Stimulated activated naive B cell treated with anti-CD40 and anti-IgM and Interleukin-4, amounts not matched to agents 10 μg/mL and 1 μg/mL and 100 μg/mL, for 72 hours (primary cell): Measurements from ENCODE around the gene ANKZF1.
"Not testable (repeated sequence)": the region's sequence is repeated elsewhere in the genome, so short reads cannot be mapped to it uniquely, and the experiment has no call there.

Experiments
- ATAC-seq, 2 donors: fragments of 150-1000 bp; cut with Tn5 transposase; replicated peaks; 2 replicates each; pipeline ENCODE4 v1.10.0; 2021; ENCODE audit warnings: moderate library complexity in 1 of 2
- DNase-seq: peaks from one replicate; pipeline ENCODE4 v3.0.0; 2021
- H3K27ac Mint-ChIP-seq: one replicate; pipeline ENCODE4 v1.8.0; 2022; ENCODE audit warnings: mild to moderate bottlenecking, mixed read lengths
- H3K27me3 Mint-ChIP-seq, 2 donors: one replicate each; pipeline ENCODE4 v1.8.0; 2022; ENCODE audit warnings: mixed read lengths in 2 of 2
- H3K36me3 Mint-ChIP-seq, 2 donors: one replicate each; pipeline ENCODE4 v1.8.0; 2022; ENCODE audit warnings: mixed read lengths in 2 of 2, mild to moderate bottlenecking in 1 of 2
- H3K4me1 Mint-ChIP-seq, 2 donors: one replicate each; pipeline ENCODE4 v1.8.0; 2022; ENCODE audit warnings: mixed read lengths in 2 of 2, mild to moderate bottlenecking in 1 of 2
- H3K4me3 Mint-ChIP-seq, 2 donors: one replicate each; pipeline ENCODE4 v1.8.0; 2022; ENCODE audit warnings: mild to moderate bottlenecking in 2 of 2, mixed read lengths in 2 of 2, moderate library complexity in 1 of 2
- H3K9me3 Mint-ChIP-seq, 2 donors: one replicate each; pipeline ENCODE4 v1.8.0; 2022; ENCODE audit warnings: mixed read lengths in 2 of 2, mild to moderate bottlenecking in 1 of 2

The ANKZF1 gene

DNA sequence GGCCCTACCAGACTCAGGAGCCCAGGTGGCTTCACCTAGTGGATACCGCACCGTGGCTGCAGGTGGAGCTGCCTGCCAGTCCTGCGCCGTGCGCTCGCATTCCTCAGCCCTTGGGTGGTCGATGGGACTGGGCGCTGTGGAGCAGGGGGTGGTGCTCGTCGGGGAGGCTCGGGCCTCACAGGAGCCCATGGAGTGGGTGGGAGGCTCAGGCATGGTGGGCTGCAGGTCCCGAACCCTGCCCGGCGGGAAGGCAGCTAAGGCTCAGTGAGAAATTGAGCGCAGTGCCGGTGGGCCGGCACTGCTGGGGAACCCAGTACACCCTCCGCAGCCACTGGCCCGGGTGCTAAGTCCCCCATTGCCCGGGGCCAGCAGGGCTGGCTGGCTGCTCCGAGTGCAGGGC lies 28.3 kb upstream of the ANKZF1 start:
- not testable (repeated sequence) for H3K4me3 Mint-ChIP-seq, ATAC-seq, H3K36me3 Mint-ChIP-seq, H3K9me3 Mint-ChIP-seq, H3K4me1 Mint-ChIP-seq, DNase-seq, H3K27ac Mint-ChIP-seq
- peaks cover 12 to 13% of the 10 kb centered on the region in 2 donors for H3K27me3 Mint-ChIP-seq

GRCh38 chr2:219204425-219205164 lies 25.0 kb upstream of the ANKZF1 start:
- Mint-ChIP-seq H3K36me3 (peaks cover 9% of the 10 kb centered on the region in 2 donors), H3K4me1 (peaks cover 21 to 24% of the 10 kb centered on the region in 2 donors), H3K27me3 (peaks cover under 1 to 2% of the 10 kb centered on the region in 2 donors), H3K9me3 (peaks cover 0 to 2% of the 10 kb centered on the region in 2 donors), H3K4me3 (no peak overlapping the region), H3K27ac (peak overlapping the region; percentile 65)
- ATAC-seq, result no peak
- DNase-seq, result no peak

GRCh38 chr2:219205165-219205538 lies 24.5 kb upstream of the ANKZF1 start:
- ATAC-seq, result no peak
- no peak for DNase-seq

DNA sequence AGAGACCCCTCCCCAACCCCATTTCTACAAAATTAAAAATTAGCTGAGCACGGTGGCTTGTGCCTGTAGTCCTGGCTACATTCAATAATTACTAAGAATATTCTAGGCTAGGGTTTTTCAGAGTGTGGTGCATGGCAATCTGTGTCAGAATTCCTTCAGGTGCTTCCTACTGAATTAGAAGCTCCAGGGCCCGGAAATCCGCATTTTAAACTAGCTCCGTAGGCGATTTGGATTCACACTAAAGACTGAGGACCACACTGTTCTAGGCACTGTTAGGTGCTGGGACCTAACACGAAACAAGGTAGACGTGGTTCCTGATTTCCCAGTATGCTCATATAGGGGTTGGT lies 23.7 kb upstream of the ANKZF1 start:
- Mint-ChIP-seq H3K27me3 (no peaks in the 10 kb centered on the region), H3K4me1 (peaks cover 21 to 24% of the 10 kb centered on the region in 2 donors)
- ATAC-seq, result no peak

More at GRCh38 chr2:219205165-219205538, 24.5 kb upstream of the ANKZF1 start:
- Mint-ChIP-seq H3K27me3 (no peaks in the 10 kb centered on the region), H3K27ac (no peak overlapping the region), H3K9me3 (peaks cover 0 to 2% of the 10 kb centered on the region in 2 donors), H3K4me3 (peak overlapping the region; percentile 17 to 43), H3K36me3 (peaks cover 9 to 13% of the 10 kb centered on the region in 2 donors), H3K4me1 (peaks cover 21 to 24% of the 10 kb centered on the region in 2 donors)

DNA sequence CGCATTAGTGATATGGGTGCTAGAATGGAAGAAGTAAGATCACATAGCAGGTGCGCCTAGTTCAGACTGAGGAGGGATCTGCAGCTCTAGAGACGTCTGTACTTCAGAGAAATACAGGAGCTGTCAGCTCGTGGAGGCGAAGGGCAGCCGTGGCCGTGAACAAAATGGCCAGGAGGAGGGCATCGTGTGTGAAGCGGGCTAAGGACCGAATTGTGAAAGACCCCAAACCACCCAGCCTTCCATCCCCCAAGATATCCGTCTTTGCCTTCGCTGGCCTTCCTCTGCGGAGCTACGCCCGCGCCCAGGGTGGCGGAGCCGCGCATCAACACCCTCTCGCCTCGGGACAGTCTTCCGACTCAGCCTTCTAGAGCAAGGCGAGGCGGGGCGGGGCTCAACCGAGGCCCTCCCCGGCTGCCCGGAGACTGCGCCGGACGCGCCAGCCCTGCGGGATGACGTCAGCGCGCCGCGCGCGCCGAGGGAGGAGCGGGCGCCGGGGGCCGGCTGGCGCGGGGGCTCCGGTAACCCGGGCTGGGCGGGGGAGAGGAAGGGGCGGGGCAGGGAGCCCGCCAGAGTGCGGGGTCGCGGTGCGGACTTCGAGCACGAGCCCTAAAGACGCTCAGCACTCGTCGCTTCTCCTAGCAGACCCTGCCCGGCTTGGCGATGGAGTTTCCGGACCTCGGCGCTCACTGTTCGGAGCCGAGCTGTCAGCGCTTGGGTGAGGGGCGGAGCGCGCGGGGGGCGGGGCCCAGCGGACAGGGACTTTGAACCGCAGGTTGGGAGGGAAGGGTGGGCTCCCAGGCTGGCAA lies 23.1 kb upstream of the ANKZF1 start, which contains the start of gene ZFAND2B:
ZFAND2B (plus strand) TSS at position 455 of the 806 bp plus-strand sequence; CDS start at position 661, 206 bp downstream.
- DNase-seq (peak; percentile 94), ATAC-seq (peak; percentile 96 to 97)
- H3K4me1 Mint-ChIP-seq, result peaks cover 21 to 29% of the 10 kb centered on the region in 2 donors
- H3K27me3 Mint-ChIP-seq, result no peaks in the 10 kb centered on the region
- H3K36me3 Mint-ChIP-seq, result peaks cover 15 to 19% of the 10 kb centered on the region in 2 donors
- H3K27ac Mint-ChIP-seq, result peak within 1 kb of the TSS; percentile 97
- H3K4me3 Mint-ChIP-seq, result peak within 1 kb of the TSS; percentile 76 to 90
- peaks cover 0 to 2% of the 10 kb centered on the region in 2 donors for H3K9me3 Mint-ChIP-seq

More for the DNA sequence above, 23.7 kb upstream of the ANKZF1 start:
- H3K9me3 Mint-ChIP-seq, result peaks cover 0 to 2% of the 10 kb centered on the region in 2 donors
- H3K36me3 Mint-ChIP-seq, result peaks cover 12 to 17% of the 10 kb centered on the region in 2 donors
- peak overlapping the region; percentile 97 for H3K27ac Mint-ChIP-seq
- no peak for DNase-seq
- H3K4me3 Mint-ChIP-seq, result peak overlapping the region; percentile 76 to 90

GRCh38 chr2:219207134-219207883 lies 22.3 kb upstream of the ANKZF1 start:
- Mint-ChIP-seq H3K4me3 (peak overlapping the region; percentile 76 to 90), H3K9me3 (peaks cover 0 to 2% of the 10 kb centered on the region in 2 donors), H3K27me3 (no peaks in the 10 kb centered on the region), H3K4me1 (peaks cover 21 to 37% of the 10 kb centered on the region in 2 donors), H3K27ac (peak overlapping the region; percentile 11), H3K36me3 (peaks cover 22 to 26% of the 10 kb centered on the region in 2 donors)
- no peak for DNase-seq
- no peak for ATAC-seq

DNA sequence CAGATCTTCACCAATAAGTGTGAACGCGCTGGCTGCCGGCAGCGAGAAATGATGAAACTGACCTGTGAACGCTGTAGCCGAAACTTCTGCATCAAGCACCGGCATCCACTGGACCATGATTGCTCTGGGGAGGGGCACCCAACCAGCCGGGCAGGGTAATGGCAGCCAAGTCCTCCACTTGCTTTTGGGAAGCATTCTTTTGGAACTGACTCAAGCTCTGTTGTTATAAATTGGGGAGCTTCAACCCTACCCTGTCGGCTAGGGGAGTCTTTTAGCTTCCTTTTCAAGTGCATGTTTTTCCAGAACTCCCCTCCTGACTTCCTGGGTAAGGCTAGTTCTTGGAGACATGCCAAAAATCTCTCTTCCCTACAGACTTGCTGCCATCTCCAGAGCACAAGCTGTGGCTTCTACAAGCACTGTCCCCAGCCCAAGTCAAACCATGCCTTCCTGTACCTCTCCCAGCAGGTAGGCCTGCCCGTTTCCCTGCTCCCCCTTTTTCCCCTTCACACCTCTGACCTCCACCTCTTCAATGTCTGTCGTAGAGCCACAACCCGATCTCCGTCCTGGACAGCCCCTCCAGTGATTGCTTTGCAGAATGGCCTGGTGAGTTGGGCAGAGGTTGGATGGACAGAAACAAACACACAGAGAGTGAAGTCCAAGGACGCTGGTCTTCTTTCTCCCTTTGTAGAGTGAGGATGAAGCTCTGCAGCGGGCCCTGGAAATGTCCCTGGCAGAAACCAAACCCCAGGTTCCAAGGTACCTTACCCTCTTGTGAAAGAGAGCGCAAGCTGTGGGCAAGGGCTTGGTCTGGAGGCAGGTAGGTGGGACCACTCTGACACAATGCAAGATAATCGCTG lies 21.5 kb upstream of the ANKZF1 start:
- no peak for DNase-seq
- peaks cover 21 to 39% of the 10 kb centered on the region in 2 donors for H3K4me1 Mint-ChIP-seq
- peak overlapping the region; percentile 76 to 90 for H3K4me3 Mint-ChIP-seq
- H3K9me3 Mint-ChIP-seq, result peaks cover 0 to 2% of the 10 kb centered on the region in 2 donors
- H3K27ac Mint-ChIP-seq, result peak overlapping the region; percentile 31
- H3K36me3 Mint-ChIP-seq, result peaks cover 27% of the 10 kb centered on the region in 2 donors
- no peak for ATAC-seq
- H3K27me3 Mint-ChIP-seq, result no peaks in the 10 kb centered on the region

DNA sequence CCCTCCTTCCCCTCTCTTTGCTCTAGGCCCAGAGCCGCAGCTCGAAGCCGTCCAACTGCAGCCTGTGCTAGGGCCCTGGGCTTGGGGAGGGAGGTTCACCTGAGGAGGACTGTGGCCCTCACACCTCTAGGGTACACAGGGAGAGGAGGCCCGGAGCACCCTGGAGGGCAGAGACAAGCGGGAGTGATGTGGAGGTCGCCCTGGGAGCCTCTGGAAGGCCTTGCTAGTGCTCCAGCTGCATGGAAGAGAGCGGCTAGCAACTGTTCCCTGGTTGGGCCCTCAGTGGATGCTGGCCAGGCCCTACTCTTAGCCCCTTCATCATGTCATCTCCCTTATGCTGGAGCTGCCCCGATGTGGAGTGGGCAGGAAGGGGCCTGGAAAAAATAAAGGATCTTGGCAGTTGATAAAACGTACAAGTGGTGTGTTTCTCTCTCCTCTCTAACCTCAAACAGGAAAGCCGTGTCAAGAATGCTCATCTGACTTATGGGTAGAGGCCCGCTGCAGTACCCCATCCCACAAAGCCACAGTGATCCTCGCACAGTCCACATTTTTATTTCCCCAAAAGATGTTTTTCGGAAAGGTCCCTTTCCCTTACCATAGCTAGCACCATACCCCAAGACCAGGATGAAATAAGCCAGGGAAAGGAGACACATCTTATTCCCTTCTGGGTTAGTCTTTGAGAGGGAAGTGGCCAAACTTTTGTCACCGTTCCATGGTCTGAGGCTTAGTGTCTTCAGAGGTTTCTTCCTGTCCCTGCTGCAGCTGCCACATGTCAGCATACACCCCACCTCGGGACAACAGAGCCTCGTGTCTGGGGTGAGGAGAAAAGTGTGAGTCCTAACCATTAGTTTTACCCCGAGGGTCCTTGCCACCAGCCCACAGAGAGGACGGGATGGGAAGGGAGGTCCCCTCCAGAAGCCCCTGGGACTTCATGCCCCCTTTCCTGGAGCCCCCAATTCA lies 20.1 kb upstream of the ANKZF1 start:
- ATAC-seq, result no peak
- peaks cover 0 to under 1% of the 10 kb centered on the region in 2 donors for H3K9me3 Mint-ChIP-seq
- H3K4me1 Mint-ChIP-seq, result peaks cover 21 to 39% of the 10 kb centered on the region in 2 donors
- no peaks in the 10 kb centered on the region for H3K27me3 Mint-ChIP-seq
- H3K36me3 Mint-ChIP-seq, result peaks cover 37% of the 10 kb centered on the region in 2 donors
- peak overlapping the region; percentile 83 for H3K27ac Mint-ChIP-seq
- no peak overlapping the region for H3K4me3 Mint-ChIP-seq
- no peak for DNase-seq

GRCh38 chr2:219210196-219210885 lies 19.3 kb upstream of the ANKZF1 start:
- Mint-ChIP-seq H3K27me3 (no peaks in the 10 kb centered on the region), H3K4me1 (peaks cover 24 to 39% of the 10 kb centered on the region in 2 donors), H3K27ac (peak overlapping the region; percentile 73), H3K36me3 (peaks cover 40 to 42% of the 10 kb centered on the region in 2 donors), H3K4me3 (no peak overlapping the region), H3K9me3 (no peaks in the 10 kb centered on the region)
- no peak for ATAC-seq
- DNase-seq, result no peak

DNA sequence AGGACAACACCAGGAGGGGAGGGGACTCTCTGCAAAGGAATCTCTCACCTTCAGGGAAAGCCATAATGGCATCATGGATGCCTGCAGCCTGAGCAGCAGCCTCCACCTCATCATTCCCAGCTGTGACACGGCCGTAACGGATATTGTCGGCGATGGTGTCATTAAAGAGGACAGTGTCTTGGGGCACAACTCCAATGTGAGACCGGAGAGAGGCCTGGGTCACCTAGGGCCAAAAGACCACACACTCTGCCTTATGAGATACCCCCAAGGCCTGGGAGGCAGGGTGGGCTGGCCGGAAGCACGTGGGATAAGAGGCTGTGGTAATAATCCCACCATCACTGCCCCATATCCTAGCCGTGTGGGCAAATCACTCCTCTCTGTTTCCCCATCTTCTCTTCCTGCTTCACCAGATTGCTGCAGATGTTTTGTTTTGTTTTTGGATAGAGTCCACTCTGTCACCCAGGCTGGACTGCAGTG lies 18.7 kb upstream of the ANKZF1 start:
- DNase-seq, result no peak
- ATAC-seq, result no peak
- Mint-ChIP-seq H3K27me3 (no peaks in the 10 kb centered on the region), H3K36me3 (peaks cover 42 to 44% of the 10 kb centered on the region in 2 donors), H3K4me3 (no peak overlapping the region), H3K27ac (peak overlapping the region; percentile 87), H3K9me3 (no peaks in the 10 kb centered on the region), H3K4me1 (peaks cover 25 to 41% of the 10 kb centered on the region in 2 donors)

DNA sequence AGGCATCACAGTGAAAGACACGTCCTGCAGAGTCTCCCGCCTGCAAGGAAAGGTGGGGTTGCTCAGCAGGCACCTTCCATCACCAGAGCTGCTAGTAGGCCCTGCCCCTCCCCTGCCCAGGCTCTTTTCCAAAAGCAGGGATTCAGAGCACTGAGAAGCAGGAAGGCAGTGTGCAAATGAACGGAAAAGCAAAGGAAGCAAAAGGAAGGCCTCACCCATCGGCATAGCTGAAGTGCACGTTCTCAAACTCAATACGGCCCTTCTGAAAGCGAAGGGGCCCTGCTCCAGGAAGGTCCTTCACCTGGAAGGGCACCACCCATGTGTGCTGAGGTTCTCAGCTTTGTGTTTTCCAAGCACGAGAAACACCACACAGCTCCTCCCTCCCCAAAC lies 16.6 kb upstream of the ANKZF1 start:
- no peak for DNase-seq
- Mint-ChIP-seq H3K4me1 (peaks cover 25 to 49% of the 10 kb centered on the region in 2 donors), H3K4me3 (no peak overlapping the region), H3K36me3 (peaks cover 51 to 54% of the 10 kb centered on the region in 2 donors), H3K9me3 (no peaks in the 10 kb centered on the region), H3K27ac (peak overlapping the region; percentile 20), H3K27me3 (no peaks in the 10 kb centered on the region)
- ATAC-seq, result no peak
